GM21390 (cell line): ENCODE measurements around the gene NCKAP1.
A peak's percentile ranks its signal among the peaks of the same experiment; 100 is the strongest.
"Not testable (repeated sequence)": the region's sequence is repeated elsewhere in the genome, so short reads cannot be mapped to it uniquely, and the experiment has no call there.

Experiments used
- ATAC-seq: cut with Tn5 transposase; IDR thresholded peaks from one replicate; pipeline ENCODE4 v1.9.1; 2021; ENCODE audit not compliant: unreplicated experiment

NCKAP1 gene

GRCh38 chr2:182880100-182880499 lies 158.2 kb downstream of the NCKAP1 start:
- ATAC-seq: not testable (repeated sequence)

GRCh38 chr2:182876653-182877052 lies 161.6 kb downstream of the NCKAP1 start:
- not testable (repeated sequence) for ATAC-seq

- no peak for ATAC-seq
These were observed 168.0 kb downstream of the NCKAP1 start for GRCh38 chr2:182870227-182870626.

GRCh38 chr2:182868054-182868796 lies 170.0 kb downstream of the NCKAP1 start:
- no peak for ATAC-seq

GRCh38 chr2:182867426-182868053 lies 170.7 kb downstream of the NCKAP1 start:
- ATAC-seq: no peak

GRCh38 chr2:182866461-182867406 lies 171.5 kb downstream of the NCKAP1 start, which contains the start of gene FRZB:
Gene FRZB (minus strand): TSS chr2:182866637. CDS start chr2:182866552, 85 bp downstream.
- peak; percentile 51 for ATAC-seq

GRCh38 chr2:182866095-182866460 lies 172.2 kb downstream of the NCKAP1 start:
- no peak for ATAC-seq

- no peak for ATAC-seq
These were observed 173.2 kb downstream of the NCKAP1 start for GRCh38 chr2:182864949-182865570.

GRCh38 chr2:182863642-182864041 lies 174.6 kb downstream of the NCKAP1 start:
- no peak for ATAC-seq

- no peak for ATAC-seq
These were observed 176.2 kb downstream of the NCKAP1 start for GRCh38 chr2:182862091-182862490.

GRCh38 chr2:182860858-182861257 lies 177.4 kb downstream of the NCKAP1 start:
- no peak for ATAC-seq
